HFFc6 (cell line): ENCODE results near the gene EMID1. TPM values are rescaled to one million over a fixed set of nuclear protein-coding genes. Genes with fewer than 3 reads are reported as not detected.

ENCODE experiments used
- DNase-seq: peaks from one replicate; pipeline ENCODE4 v3.0.0-alpha.2; 2018
- H3K27ac Mint-ChIP-seq: 2 replicates; pipeline ENCODE4 v1.8.0; 2020; ENCODE audit warnings: mild to moderate bottlenecking, mixed read lengths
- H3K27me3 Mint-ChIP-seq: 2 replicates; pipeline ENCODE4 v1.8.0; 2021; ENCODE audit warnings: mild to moderate bottlenecking, moderate library complexity, mixed read lengths; ENCODE audit not compliant: insufficient read depth
- H3K36me3 Mint-ChIP-seq: 2 replicates; pipeline ENCODE4 v1.8.0; 2021; ENCODE audit warnings: low read depth, mixed read lengths
- H3K4me1 Mint-ChIP-seq: 2 replicates; pipeline ENCODE4 v1.8.0; 2020; ENCODE audit warnings: low read depth, mixed read lengths
- H3K4me3 Mint-ChIP-seq: 2 replicates; pipeline ENCODE4 v1.8.0; 2020; ENCODE audit warnings: mild to moderate bottlenecking, moderate library complexity, mixed read lengths
- H3K9me3 Mint-ChIP-seq: 2 replicates; pipeline ENCODE4 v1.8.0; 2020; ENCODE audit warnings: mild to moderate bottlenecking, mixed read lengths
- total RNA-seq, 6 experiments: library from RNA; stranded (reverse); fragmentation: NEBNext Ultra II Directional; extraction: Animal tissue kit (Norgen Biotek cat#: 25700); gene quantifications; 2 replicates in 1 of 6; 3 replicates in 5 of 6; pipeline ENCODE4 v1.2.3, GENCODE V29; 2021
- TF ChIP-seq, protein P1 (sequence below): fragments of 200-600 bp; sonication (generic); IDR thresholded peaks from 2 replicates; pipeline ENCODE4 v1.5.0; 2021; ENCODE audit warnings: antibody characterized with exemption, mild to moderate bottlenecking

Gene EMID1
- total RNA-seq, 6 experiments from 2014 or later = not detected

DNA sequence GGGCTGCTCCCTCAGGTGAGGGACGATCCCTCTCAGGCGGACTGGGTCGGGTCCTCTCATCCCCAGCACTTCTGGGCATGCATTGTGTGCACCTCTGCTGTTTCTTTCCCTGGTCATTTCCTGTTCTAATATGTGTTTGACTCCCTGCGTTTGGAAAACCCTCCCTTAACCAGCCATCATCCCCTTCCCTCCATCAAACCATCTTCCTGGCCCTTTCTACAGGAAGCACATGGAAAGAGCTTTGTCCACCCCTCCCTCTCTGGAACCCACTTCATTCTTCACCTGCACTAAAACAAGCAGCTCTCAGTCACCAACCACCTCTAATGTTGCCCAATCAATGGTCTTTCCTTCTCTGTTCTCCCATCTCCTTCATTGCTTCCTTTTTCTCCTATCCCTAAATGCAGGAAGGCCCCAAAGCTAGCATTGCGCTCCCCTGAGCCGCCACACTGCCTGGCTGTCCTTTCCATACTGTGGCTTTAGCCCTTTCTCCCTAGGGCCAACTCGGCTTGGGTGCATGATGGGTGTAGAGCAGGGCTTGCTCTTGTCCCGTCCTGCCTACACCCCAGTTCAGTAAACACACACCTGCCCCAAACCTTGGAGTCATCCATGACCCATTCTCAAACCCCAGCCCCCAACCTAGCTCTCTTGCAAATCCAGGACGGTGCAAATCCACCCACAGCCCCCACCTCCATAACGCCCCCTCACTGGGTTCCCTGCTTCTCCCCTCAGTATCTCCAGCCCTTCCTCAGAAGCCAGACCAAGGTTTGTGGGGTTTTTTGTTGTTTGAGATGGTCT lies 95.3 kb downstream of the EMID1 start:
- H3K9me3 Mint-ChIP-seq = no peaks in the 10 kb centered on the region
- DNase-seq = no peak
- peaks cover 9% of the 10 kb centered on the region for H3K27me3 Mint-ChIP-seq
- H3K4me1 Mint-ChIP-seq = no peaks in the 10 kb centered on the region
- TF ChIP-seq, protein P1, sequence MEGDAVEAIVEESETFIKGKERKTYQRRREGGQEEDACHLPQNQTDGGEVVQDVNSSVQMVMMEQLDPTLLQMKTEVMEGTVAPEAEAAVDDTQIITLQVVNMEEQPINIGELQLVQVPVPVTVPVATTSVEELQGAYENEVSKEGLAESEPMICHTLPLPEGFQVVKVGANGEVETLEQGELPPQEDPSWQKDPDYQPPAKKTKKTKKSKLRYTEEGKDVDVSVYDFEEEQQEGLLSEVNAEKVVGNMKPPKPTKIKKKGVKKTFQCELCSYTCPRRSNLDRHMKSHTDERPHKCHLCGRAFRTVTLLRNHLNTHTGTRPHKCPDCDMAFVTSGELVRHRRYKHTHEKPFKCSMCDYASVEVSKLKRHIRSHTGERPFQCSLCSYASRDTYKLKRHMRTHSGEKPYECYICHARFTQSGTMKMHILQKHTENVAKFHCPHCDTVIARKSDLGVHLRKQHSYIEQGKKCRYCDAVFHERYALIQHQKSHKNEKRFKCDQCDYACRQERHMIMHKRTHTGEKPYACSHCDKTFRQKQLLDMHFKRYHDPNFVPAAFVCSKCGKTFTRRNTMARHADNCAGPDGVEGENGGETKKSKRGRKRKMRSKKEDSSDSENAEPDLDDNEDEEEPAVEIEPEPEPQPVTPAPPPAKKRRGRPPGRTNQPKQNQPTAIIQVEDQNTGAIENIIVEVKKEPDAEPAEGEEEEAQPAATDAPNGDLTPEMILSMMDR = no peak
- H3K4me3 Mint-ChIP-seq = no peak overlapping the region
- peak overlapping the region; percentile 25 for H3K27ac Mint-ChIP-seq
- H3K36me3 Mint-ChIP-seq = peaks cover 36% of the 10 kb centered on the region

DNA sequence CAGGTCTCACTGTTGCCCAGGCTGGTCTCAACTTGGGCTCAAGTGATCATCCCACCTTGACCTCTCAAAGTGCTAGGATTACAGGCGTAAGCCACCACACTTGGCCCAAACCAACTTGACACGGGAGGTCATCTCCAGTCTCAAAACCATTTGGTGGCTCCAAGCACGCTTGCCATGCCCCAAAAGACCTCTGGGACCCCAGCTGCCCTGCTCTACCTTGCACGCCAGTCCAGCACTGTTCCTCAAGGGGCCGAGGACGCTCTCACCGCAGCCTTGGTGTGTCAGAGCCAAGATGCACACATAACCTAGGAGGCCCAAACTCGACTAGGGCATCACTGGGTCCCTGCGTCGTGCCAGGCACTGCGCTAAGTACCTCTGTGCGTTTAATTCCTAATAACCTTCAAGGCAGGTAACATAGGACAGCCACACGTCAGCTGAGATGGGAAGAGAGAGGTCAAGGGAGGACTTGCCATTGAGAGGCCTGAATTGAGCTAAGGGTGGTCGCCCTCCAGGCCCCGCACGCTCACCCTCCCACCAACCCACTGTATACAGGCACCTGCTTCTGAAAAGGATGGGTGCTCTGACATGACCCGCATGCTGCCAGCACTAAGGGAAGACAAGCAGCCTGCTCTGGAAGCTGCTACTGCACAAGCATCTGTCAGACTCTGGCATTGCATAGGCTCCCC lies 96.2 kb downstream of the EMID1 start:
- Mint-ChIP-seq H3K36me3 (peaks cover 33% of the 10 kb centered on the region), H3K4me1 (no peaks in the 10 kb centered on the region), H3K4me3 (no peak overlapping the region), H3K27ac (peak overlapping the region; percentile 25; the same call in 1 of the 2 replicates), H3K9me3 (no peaks in the 10 kb centered on the region), H3K27me3 (peaks cover 9% of the 10 kb centered on the region)
- TF ChIP-seq, protein P1 = no peak
- DNase-seq = no peak

DNA sequence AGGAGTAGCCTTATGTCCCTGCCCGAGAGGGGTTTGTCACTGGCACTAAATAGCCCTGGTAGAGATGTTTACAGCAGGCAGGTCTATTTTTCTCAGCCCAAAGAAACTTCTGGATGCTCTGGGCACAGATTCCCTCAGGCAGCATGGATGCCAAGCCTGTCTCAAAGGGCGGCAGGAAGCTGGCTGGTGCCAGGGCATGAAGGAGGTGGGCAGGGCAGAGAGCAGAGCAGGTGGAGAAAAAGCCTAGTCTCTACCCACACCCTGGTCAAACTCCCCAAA lies 96.6 kb downstream of the EMID1 start:
- Mint-ChIP-seq H3K4me3 (no peak overlapping the region), H3K36me3 (peaks cover 28% of the 10 kb centered on the region), H3K9me3 (no peaks in the 10 kb centered on the region), H3K4me1 (no peaks in the 10 kb centered on the region), H3K27me3 (peaks cover 9% of the 10 kb centered on the region), H3K27ac (no peak overlapping the region)
- TF ChIP-seq, protein P1 = no peak
- DNase-seq = no peak

DNA sequence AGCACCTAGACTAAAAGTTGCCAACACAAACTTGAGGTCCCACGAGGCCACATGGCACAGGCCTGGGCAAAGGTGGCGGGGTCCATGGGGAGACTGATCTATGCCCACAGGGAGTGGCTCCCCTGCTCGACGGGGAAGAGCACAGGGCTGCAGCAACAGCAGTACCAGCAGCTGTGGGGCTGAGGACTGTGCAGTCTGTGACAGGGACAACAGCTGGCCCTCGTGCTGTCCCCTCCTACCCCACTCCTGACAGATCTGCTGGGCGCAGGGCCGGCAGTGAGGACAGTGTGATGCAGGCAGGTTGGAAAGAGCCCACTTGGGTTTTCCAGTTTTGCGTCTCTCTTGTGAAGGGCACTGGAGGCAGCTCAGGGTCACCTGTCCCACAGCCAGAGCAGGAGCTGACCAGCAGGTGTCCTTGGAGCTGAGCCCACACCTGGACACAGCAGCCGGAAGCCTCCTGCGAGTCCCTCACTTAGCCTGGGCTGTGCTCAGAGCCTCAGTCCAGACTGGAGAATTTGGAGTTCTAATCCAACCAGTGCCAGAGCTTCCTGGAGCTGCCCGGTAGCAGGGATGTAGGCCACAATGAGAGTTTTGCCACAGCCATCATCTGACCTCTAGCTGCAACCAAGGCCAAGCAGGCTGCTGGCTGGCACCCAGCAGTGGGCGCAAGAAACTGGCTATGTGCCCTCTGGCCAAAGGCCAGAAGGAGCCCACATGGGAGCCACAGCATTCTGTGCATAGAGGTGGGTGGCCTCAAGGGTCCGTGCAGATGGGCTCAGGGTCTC lies 97.2 kb downstream of the EMID1 start:
- H3K4me1 Mint-ChIP-seq = no peaks in the 10 kb centered on the region
- TF ChIP-seq, protein P1 = 0 out of 2 replicates have a peak, but pooled peaks have one; percentile 5
- no peak overlapping the region for H3K27ac Mint-ChIP-seq
- DNase-seq = no peak
- no peak overlapping the region for H3K4me3 Mint-ChIP-seq
- peaks cover 23% of the 10 kb centered on the region for H3K36me3 Mint-ChIP-seq
- H3K9me3 Mint-ChIP-seq = no peaks in the 10 kb centered on the region
- peaks cover 9% of the 10 kb centered on the region for H3K27me3 Mint-ChIP-seq

DNA sequence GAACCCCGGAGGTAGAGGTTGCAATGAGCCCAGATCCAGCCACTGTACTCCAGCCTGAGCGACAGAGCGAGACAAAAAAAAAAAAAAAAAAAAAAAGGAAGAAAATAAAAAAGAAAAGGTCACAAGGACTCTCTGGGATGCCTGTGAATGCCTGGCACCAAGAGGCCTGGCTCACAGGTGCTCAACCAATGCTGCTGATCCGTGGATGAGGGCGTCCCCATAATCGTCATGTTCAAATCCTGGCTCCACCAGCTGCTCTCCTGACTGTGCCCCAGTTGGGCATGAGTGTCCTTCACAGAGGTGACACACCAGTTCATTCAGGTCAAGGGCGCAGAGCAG lies 100.1 kb downstream of the EMID1 start:
- H3K27ac Mint-ChIP-seq = peak overlapping the region; percentile 82
- peaks cover 9% of the 10 kb centered on the region for H3K27me3 Mint-ChIP-seq
- peaks cover 13% of the 10 kb centered on the region for H3K4me1 Mint-ChIP-seq
- H3K4me3 Mint-ChIP-seq = peak overlapping the region; percentile 88
- DNase-seq = no peak
- peaks cover 10% of the 10 kb centered on the region; the same call in 1 of the 2 replicates for H3K36me3 Mint-ChIP-seq
- TF ChIP-seq, protein P1 = no peak
- H3K9me3 Mint-ChIP-seq = no peaks in the 10 kb centered on the region
